Effector memory CD4-positive, alpha-beta T cell (primary cell): ENCODE data around the gene PSEN2.

ENCODE experiments used
- DNase-seq, 3 donors: peaks; one replicate each; pipeline ENCODE4 v3.0.0-alpha.2; 2020
- H3K27ac ChIP-seq: 2 replicates; pipeline ENCODE4 v1.7.0; 2013; ENCODE audit warnings: mild to moderate bottlenecking, low read length, moderate library complexity; ENCODE audit not compliant: insufficient read depth, poor library complexity, severe bottlenecking
- H3K27me3 ChIP-seq: replicated peaks from 2 replicates; pipeline ENCODE4 v1.7.0; 2013; ENCODE audit warnings: mild to moderate bottlenecking, low read length; ENCODE audit not compliant: insufficient read depth, control insufficient read depth, poor library complexity, severe bottlenecking
- H3K36me3 ChIP-seq: 2 replicates; pipeline ENCODE4 v1.7.0; 2013; ENCODE audit warnings: mild to moderate bottlenecking, low read length, moderate library complexity; ENCODE audit not compliant: control insufficient read depth, insufficient read depth
- H3K4me1 ChIP-seq: 2 replicates; pipeline ENCODE4 v1.7.0; 2013; ENCODE audit warnings: low read length, mild to moderate bottlenecking; ENCODE audit not compliant: control insufficient read depth, insufficient read depth, poor library complexity, severe bottlenecking
- H3K4me3 ChIP-seq: 2 replicates; pipeline ENCODE4 v1.7.0; 2013; ENCODE audit warnings: low read length, low read depth, mild to moderate bottlenecking; ENCODE audit not compliant: insufficient read depth, poor library complexity, severe bottlenecking
- H3K9me3 ChIP-seq: 2 replicates; pipeline ENCODE4 v1.7.0; 2013; ENCODE audit warnings: mild to moderate bottlenecking, low read length, moderate library complexity; ENCODE audit not compliant: control insufficient read depth
- total RNA-seq, 3 donors: gene quantifications; one replicate each; lab custom pipeline; 2026; lab: John Stamatoyannopoulos, UW

Gene PSEN2
- 0.35 to 0.87 (median 0.77) reads per million in 3 donors for total RNA-seq

GRCh38 chr1:226870401-226871279 lies at the start of gene PSEN2:
Gene PSEN2 (plus strand): TSS chr1:226870616. CDS start chr1:226881908, 11,292 bp downstream.
- DNase-seq, result peak; percentile 36 to 43 (median 42)
- H3K27ac ChIP-seq, result no peak within 1 kb of the TSS
- H3K4me1 ChIP-seq, result peaks cover 2% of the 10 kb centered on the region
- H3K4me3 ChIP-seq, result peak within 1 kb of the TSS; percentile 74
- H3K36me3 ChIP-seq, result no peaks in the 10 kb centered on the region
- H3K9me3 ChIP-seq, result no peaks in the 10 kb centered on the region
- H3K27me3 ChIP-seq, result no peaks in the 10 kb centered on the region

GRCh38 chr1:226820941-226821718 lies 49.3 kb upstream of the PSEN2 start:
- H3K4me3 ChIP-seq, result no peak overlapping the region
- no peaks in the 10 kb centered on the region for H3K4me1 ChIP-seq
- no peaks in the 10 kb centered on the region for H3K27me3 ChIP-seq
- no peak for DNase-seq
- H3K9me3 ChIP-seq, result no peaks in the 10 kb centered on the region
- H3K36me3 ChIP-seq, result no peaks in the 10 kb centered on the region
- H3K27ac ChIP-seq, result no peak overlapping the region

GRCh38 chr1:226821719-226822085 lies 48.7 kb upstream of the PSEN2 start:
- no peak overlapping the region for H3K4me3 ChIP-seq
- no peaks in the 10 kb centered on the region for H3K9me3 ChIP-seq
- H3K36me3 ChIP-seq, result no peaks in the 10 kb centered on the region
- H3K27me3 ChIP-seq, result no peaks in the 10 kb centered on the region
- H3K27ac ChIP-seq, result no peak overlapping the region
- H3K4me1 ChIP-seq, result no peaks in the 10 kb centered on the region
- DNase-seq, result no peak

GRCh38 chr1:226823643-226824042 lies 46.8 kb upstream of the PSEN2 start:
- Histone ChIP-seq H3K4me3 (no peak overlapping the region), H3K9me3 (no peaks in the 10 kb centered on the region), H3K36me3 (no peaks in the 10 kb centered on the region), H3K27me3 (no peaks in the 10 kb centered on the region), H3K27ac (no peak overlapping the region), H3K4me1 (peaks cover 11% of the 10 kb centered on the region)
- no peak for DNase-seq

GRCh38 chr1:226825037-226825745 lies 45.2 kb upstream of the PSEN2 start:
- Histone ChIP-seq H3K27ac (no peak overlapping the region), H3K36me3 (no peaks in the 10 kb centered on the region), H3K4me3 (no peak overlapping the region), H3K9me3 (no peaks in the 10 kb centered on the region), H3K27me3 (no peaks in the 10 kb centered on the region), H3K4me1 (peaks cover 11% of the 10 kb centered on the region)
- DNase-seq, result no peak

- no peaks in the 10 kb centered on the region for H3K27me3 ChIP-seq
- no peak overlapping the region for H3K27ac ChIP-seq
- H3K9me3 ChIP-seq, result no peaks in the 10 kb centered on the region
- H3K4me1 ChIP-seq, result peaks cover 11% of the 10 kb centered on the region
- no peaks in the 10 kb centered on the region for H3K36me3 ChIP-seq
- no peak for DNase-seq
- H3K4me3 ChIP-seq, result no peak overlapping the region
Observed at GRCh38 chr1:226825746-226826100, 44.7 kb upstream of the PSEN2 start.

GRCh38 chr1:226826479-226827261 lies 43.7 kb upstream of the PSEN2 start:
- no peak for DNase-seq
- no peaks in the 10 kb centered on the region for H3K9me3 ChIP-seq
- H3K4me3 ChIP-seq, result no peak overlapping the region
- no peaks in the 10 kb centered on the region for H3K27me3 ChIP-seq
- peaks cover 11% of the 10 kb centered on the region for H3K4me1 ChIP-seq
- H3K27ac ChIP-seq, result no peak overlapping the region
- no peaks in the 10 kb centered on the region for H3K36me3 ChIP-seq

- DNase-seq, result no peak
- Histone ChIP-seq H3K36me3 (no peaks in the 10 kb centered on the region), H3K4me3 (no peak overlapping the region), H3K27me3 (no peaks in the 10 kb centered on the region), H3K4me1 (peaks cover 11% of the 10 kb centered on the region), H3K27ac (peak overlapping the region; percentile 45), H3K9me3 (no peaks in the 10 kb centered on the region)
Observed at GRCh38 chr1:226827458-226827857, 43.0 kb upstream of the PSEN2 start.

- Histone ChIP-seq H3K27ac (peak overlapping the region; percentile 45), H3K4me1 (peaks cover 11% of the 10 kb centered on the region), H3K27me3 (no peaks in the 10 kb centered on the region), H3K36me3 (no peaks in the 10 kb centered on the region), H3K9me3 (no peaks in the 10 kb centered on the region), H3K4me3 (no peak overlapping the region)
- peak; percentile 80 to 93 (median 88) for DNase-seq
Observed at GRCh38 chr1:226827968-226828513, 42.4 kb upstream of the PSEN2 start.
